Osteoblast (primary cell): Measurements from ENCODE around the gene INSL3. TPM values are rescaled to one million over a fixed set of nuclear protein-coding genes. Genes with fewer than 3 reads are reported as not detected.

ENCODE experiments used
- DNase-seq: peaks from one replicate; pipeline ENCODE4 v3.0.0; 2011; ENCODE audit warnings: low spot score, mixed read lengths; ENCODE audit not compliant: insufficient read length; ENCODE audit errors: missing footprints
- H2AFZ ChIP-seq: 2 replicates; pipeline ENCODE4 v1.6.0; 2011; ENCODE audit warnings: mild to moderate bottlenecking, low read length
- H3K27ac ChIP-seq: 2 replicates; pipeline ENCODE4 v1.5.1; 2011; ENCODE audit warnings: mild to moderate bottlenecking, low read depth, low read length, moderate library complexity
- H3K27me3 ChIP-seq: 2 replicates; pipeline ENCODE4 v1.6.0; 2012; ENCODE audit warnings: mild to moderate bottlenecking, control low read depth, inconsistent platforms, low read length, moderate library complexity; ENCODE audit not compliant: insufficient read depth
- H3K36me3 ChIP-seq: 2 replicates; pipeline ENCODE4 v1.5.1; 2011; ENCODE audit warnings: mild to moderate bottlenecking, low read length, control low read depth, moderate library complexity; ENCODE audit not compliant: insufficient read depth
- H3K4me1 ChIP-seq: 2 replicates; pipeline ENCODE4 v1.5.1; 2011; ENCODE audit warnings: mild to moderate bottlenecking, low read length, control low read depth, moderate library complexity; ENCODE audit not compliant: insufficient read depth
- H3K4me2 ChIP-seq: 2 replicates; pipeline ENCODE4 v1.6.0; 2011; ENCODE audit warnings: mild to moderate bottlenecking, low read length; ENCODE audit not compliant: insufficient read depth
- H3K4me3 ChIP-seq: fragments of 200-600 bp; sonication (generic); 3 replicates; pipeline ENCODE4 v1.5.1; 2012; ENCODE audit warnings: mild to moderate bottlenecking, low read length, inconsistent platforms; ENCODE audit not compliant: insufficient read depth
- H3K79me2 ChIP-seq: 2 replicates; pipeline ENCODE4 v1.6.0; 2012; ENCODE audit warnings: mild to moderate bottlenecking, low read length, control low read depth, inconsistent platforms; ENCODE audit not compliant: insufficient read depth
- H3K9me3 ChIP-seq: 2 replicates; pipeline ENCODE4 v1.5.1; 2011; ENCODE audit warnings: low read depth, low read length, control low read depth
- H4K20me1 ChIP-seq: 2 replicates; pipeline ENCODE4 v1.6.0; 2012; ENCODE audit warnings: mild to moderate bottlenecking, low read length, control low read depth; ENCODE audit not compliant: insufficient read depth
- total RNA-seq: library from RNA; depleted of rRNA; stranded (reverse); fragments of >200 nt; gene quantifications from 2 replicates; pipeline ENCODE4 v1.2.3, GENCODE V29; 2012
- TF ChIP-seq, protein P1 (sequence below): IDR thresholded peaks from 2 replicates; pipeline ENCODE4 v1.5.1; 2011; ENCODE audit warnings: mild to moderate bottlenecking, low read depth, low read length, moderate library complexity; ENCODE audit errors: extremely low read depth

INSL3 gene
- total RNA-seq, 1 donor, result not detected

DNA sequence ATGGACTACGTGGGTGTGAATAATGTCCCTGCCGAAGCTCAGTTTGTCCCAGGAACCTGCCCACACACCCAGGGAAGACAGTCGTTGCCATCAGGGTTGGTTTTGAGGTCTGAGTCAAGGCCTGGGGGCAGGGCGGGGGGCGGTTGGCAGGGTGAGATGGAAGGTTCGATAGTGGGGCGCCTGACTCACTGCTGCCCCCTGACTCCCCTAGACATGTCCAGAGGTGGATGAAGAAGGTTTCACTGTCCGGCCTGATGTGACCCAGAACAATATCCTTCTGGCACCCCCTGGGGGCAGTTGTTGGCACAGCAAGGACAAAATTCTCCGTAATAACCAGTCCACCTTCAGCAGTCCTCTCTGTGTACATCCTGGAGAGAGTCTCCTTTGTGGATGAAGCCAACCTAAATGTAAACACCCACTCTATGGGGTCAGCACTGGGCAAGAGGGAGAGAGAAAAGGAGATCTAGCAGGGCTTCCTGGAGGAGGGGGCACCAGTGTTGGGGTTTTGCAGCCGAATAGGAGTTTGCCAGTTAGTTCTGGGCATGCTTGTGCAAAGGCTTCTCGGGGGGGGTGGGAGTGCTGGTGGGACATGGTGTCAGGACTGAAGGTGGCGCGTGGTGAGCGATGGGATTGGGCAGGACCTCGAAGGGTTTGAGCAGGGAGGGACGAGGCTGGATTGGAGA, 45.9 kb downstream of the INSL3 start:
- H4K20me1 ChIP-seq, result no peaks in the 10 kb centered on the region
- H3K27me3 ChIP-seq, result no peaks in the 10 kb centered on the region
- H3K79me2 ChIP-seq, result no peaks in the 10 kb centered on the region
- no peak overlapping the region for H2AFZ ChIP-seq
- H3K36me3 ChIP-seq, result no peaks in the 10 kb centered on the region
- H3K9me3 ChIP-seq, result no peaks in the 10 kb centered on the region
- H3K4me1 ChIP-seq, result peaks cover 5% of the 10 kb centered on the region
- TF ChIP-seq, protein P1, sequence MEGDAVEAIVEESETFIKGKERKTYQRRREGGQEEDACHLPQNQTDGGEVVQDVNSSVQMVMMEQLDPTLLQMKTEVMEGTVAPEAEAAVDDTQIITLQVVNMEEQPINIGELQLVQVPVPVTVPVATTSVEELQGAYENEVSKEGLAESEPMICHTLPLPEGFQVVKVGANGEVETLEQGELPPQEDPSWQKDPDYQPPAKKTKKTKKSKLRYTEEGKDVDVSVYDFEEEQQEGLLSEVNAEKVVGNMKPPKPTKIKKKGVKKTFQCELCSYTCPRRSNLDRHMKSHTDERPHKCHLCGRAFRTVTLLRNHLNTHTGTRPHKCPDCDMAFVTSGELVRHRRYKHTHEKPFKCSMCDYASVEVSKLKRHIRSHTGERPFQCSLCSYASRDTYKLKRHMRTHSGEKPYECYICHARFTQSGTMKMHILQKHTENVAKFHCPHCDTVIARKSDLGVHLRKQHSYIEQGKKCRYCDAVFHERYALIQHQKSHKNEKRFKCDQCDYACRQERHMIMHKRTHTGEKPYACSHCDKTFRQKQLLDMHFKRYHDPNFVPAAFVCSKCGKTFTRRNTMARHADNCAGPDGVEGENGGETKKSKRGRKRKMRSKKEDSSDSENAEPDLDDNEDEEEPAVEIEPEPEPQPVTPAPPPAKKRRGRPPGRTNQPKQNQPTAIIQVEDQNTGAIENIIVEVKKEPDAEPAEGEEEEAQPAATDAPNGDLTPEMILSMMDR, result peak; percentile 69
- no peak overlapping the region for H3K4me3 ChIP-seq
- peak; percentile 90 for DNase-seq
- H3K4me2 ChIP-seq, result no peak overlapping the region
- no peak overlapping the region for H3K27ac ChIP-seq

DNA sequence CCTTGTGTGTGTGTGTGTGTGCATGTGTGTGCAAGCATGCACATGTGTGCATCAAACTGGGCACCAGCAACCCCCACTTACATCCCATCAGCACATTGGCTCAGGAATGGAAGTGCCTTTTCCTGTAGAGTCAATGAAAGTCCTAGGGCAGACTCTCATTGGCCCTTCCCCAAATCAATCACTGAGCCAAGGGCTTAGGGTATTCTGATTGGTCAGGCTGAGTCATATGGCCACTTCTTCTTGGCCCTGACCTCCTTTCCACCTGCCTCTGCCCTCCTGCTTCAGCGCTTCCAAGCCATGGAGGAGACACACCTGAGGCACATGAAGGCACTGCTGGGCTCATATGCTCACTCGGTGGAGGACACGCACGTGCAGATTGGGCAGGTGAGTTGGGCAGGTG, 49.1 kb downstream of the INSL3 start:
- DNase-seq, result peak; percentile 81
- H2AFZ ChIP-seq, result no peak overlapping the region
- TF ChIP-seq, protein P1, result no peak

DNA sequence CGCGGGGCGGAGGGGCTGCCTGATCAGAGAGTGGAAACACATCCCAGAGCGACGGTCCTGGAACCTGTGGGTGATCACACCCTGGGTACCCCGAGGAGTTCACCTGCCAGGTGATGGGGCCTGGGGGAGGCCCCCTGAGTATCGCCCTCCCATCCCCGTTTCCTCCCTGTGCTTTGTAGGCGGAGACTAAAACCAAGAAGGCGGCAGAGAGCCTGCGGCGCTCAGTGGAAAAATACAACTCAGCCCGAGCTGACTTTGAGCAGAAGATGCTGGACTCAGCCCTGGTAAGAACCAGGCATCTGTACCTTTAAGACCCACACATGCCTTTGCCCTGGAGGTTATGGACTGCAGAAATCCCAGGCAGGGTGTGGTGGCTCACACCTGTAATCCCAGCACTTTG, 50.7 kb downstream of the INSL3 start:
- Histone ChIP-seq H3K4me2 (no peak overlapping the region), H3K79me2 (no peaks in the 10 kb centered on the region), H3K9me3 (no peaks in the 10 kb centered on the region), H3K27me3 (no peaks in the 10 kb centered on the region), H3K4me3 (no peak overlapping the region), H3K4me1 (peaks cover 6% of the 10 kb centered on the region), H3K27ac (no peak overlapping the region), H2AFZ (no peak overlapping the region), H3K36me3 (no peaks in the 10 kb centered on the region), H4K20me1 (no peaks in the 10 kb centered on the region)
- TF ChIP-seq, protein P1, result no peak
- DNase-seq, result no peak

More for the DNA sequence above, 49.1 kb downstream of the INSL3 start:
- Histone ChIP-seq H3K27me3 (no peaks in the 10 kb centered on the region), H3K4me3 (no peak overlapping the region), H3K4me1 (peaks cover 5% of the 10 kb centered on the region), H3K27ac (no peak overlapping the region), H3K9me3 (no peaks in the 10 kb centered on the region), H3K4me2 (no peak overlapping the region), H3K36me3 (no peaks in the 10 kb centered on the region), H3K79me2 (no peaks in the 10 kb centered on the region), H4K20me1 (no peaks in the 10 kb centered on the region)

DNA sequence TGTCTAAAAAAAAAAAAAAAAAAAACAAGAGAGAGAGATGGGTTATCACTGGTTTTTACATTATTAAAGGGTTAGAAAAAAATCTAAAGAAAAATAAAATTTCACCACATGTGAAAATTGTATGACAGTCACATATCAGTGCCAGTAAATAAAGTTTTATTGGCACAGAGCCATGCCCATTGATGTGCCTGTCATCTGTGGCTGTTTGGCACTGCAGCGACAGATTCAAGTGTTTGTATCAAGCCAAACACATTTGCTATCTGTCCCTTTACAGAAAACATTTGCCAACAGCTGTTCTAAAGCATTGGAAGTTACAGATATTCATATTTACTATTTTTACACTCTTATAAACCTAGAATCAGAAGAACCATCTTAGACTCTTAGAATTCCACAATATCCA, 53.8 kb downstream of the INSL3 start:
- Histone ChIP-seq H3K36me3 (no peaks in the 10 kb centered on the region), H3K4me3 (no peak overlapping the region), H3K9me3 (no peaks in the 10 kb centered on the region), H4K20me1 (no peaks in the 10 kb centered on the region), H3K4me2 (no peak overlapping the region), H3K4me1 (peaks cover 6% of the 10 kb centered on the region), H2AFZ (no peak overlapping the region), H3K79me2 (no peaks in the 10 kb centered on the region), H3K27me3 (no peaks in the 10 kb centered on the region), H3K27ac (no peak overlapping the region)
- TF ChIP-seq, protein P1, result no peak
- DNase-seq, result no peak
